ENCODE data around the gene H2BW2. TPM values are rescaled to one million over a fixed set of nuclear protein-coding genes. Genes with fewer than 3 reads are reported as not detected.
"Not testable (repeated sequence)": the region's sequence is repeated elsewhere in the genome, so short reads cannot be mapped to it uniquely, and the experiment has no call there.

Gene H2BW2
- not detected in 2 replicates for total RNA-seq

- no peak for DNase-seq (ENCODE audit: low read depth in 2 of 2)
Measured at GRCh38 chrX:104039689-104040505, at the start of gene H2BW2. TSS of gene H2BW2 (plus strand) at chrX:104039956. CDS start at chrX:104039995, 39 bp downstream.

DNA sequence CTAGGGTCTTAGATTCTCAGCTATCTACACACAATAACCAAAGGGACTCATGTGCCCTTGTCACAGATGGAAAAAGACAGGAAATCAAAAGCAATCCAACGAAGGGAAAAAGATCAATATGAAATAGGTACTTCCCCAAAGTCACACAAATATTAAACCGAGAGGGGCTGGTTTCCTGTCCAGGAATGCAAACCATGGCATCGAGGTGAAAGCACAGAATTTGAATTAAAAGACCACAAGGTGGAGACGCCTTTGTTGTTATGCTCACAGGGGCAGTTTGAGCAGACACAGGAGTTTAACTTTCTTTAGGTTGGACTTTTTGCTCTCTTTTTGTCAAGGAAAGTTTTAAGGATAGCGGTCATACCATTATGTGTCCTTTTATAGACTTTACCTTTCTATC, 40.5 kb upstream of the H2BW2 start:
- DNase-seq (ENCODE audit: low read depth in 2 of 2), result no peak

DNA sequence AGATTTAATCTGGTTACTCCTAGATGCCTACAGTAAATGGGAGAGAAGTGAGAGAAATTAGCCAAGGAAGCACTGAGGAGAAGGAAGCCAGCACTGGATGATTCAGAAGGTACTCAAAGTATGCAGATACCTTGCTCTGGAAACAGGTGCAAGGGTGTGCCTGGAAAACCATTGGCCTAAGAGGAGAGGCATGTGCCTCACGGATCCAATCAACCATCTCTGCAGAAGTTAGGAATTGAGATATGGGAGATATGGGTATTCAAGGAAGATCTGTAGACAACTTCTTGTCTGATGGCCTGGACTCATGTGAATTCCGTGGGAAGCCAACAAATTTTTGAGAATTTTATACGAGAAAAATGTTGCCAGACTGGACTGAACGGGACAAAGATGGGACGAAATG, 30.9 kb upstream of the H2BW2 start:
- DNase-seq (ENCODE audit: low read depth in 2 of 2), result no peak

DNA sequence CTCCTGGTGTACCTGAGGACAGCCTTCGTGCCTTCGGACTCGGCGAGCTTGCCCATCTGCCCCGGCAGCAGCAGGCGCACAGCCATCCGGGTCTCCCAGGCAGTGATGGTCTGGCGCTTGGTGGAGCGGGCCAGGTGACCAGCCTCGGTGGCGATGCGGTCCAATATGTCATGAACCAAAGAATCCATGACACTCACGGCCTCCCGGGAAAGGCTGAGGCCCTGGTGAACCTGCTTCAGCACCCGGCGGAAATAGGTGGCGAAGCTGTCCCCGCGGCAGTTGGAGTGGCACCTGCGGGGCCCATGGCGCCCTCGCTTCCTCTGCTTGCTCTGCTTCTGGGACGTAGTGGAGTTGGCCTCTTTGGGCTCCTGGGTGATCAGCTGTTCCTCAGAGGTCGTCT, 26.6 kb upstream of the H2BW2 start:
- no peak for DNase-seq (ENCODE audit: low read depth in 2 of 2)

GRCh38 chrX:104013606-104014005, 26.1 kb upstream of the H2BW2 start, which contains the start of gene H2BW1:
TSS of gene H2BW1 (minus strand) at chrX:104013708. CDS start at chrX:104013576, 132 bp downstream.
- no peak for DNase-seq (ENCODE audit: low read depth in 2 of 2)

- DNase-seq (ENCODE audit: low read depth in 2 of 2), result not testable (repeated sequence)
Measured at GRCh38 chrX:104015576-104015975, 24.2 kb upstream of the H2BW2 start.

GRCh38 chrX:104018126-104018525, 21.6 kb upstream of the H2BW2 start:
- no peak for DNase-seq (ENCODE audit: low read depth in 2 of 2)

DNA sequence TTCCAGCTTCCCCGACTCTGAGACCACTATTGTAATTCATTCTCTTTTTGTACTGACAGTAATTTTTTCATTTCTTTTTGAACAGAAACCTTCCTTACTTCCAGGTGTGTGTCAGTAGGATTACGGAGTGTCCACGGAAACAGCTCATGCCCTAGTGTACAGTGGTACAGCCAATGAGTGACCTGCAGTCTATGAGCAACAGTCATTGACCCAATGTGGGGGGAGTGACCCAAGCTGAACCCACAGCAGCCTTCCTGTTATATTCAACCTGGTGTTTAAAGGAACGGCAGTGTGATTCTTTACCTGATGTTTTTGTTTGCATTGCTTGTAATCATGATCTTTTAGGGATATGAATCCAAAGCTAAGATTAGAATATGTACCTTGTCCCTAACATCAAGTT, 1.2 kb downstream of the H2BW2 start:
- no peak for DNase-seq (ENCODE audit: low read depth in 2 of 2)

DNA sequence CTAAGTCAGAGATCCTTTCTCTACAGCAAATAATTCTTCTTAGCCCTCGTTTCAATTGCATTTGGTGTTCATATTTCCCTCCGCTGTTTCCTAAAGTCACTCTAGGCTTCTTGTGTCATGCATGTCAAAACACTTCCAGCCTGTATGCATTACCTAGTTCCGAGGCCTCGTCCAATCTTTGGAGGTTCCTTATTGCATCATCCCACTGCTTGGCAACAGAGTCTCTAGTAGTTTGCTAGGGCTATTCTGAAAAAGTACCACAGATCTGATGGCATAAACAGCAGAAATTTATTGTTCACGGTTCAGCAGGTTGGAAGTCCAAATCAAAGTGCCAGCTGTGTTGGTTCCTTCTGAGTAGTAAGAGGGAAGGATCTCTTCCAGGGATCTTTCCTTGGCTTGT, 5.9 kb downstream of the H2BW2 start:
- no peak for DNase-seq (ENCODE audit: low read depth in 2 of 2)

DNA sequence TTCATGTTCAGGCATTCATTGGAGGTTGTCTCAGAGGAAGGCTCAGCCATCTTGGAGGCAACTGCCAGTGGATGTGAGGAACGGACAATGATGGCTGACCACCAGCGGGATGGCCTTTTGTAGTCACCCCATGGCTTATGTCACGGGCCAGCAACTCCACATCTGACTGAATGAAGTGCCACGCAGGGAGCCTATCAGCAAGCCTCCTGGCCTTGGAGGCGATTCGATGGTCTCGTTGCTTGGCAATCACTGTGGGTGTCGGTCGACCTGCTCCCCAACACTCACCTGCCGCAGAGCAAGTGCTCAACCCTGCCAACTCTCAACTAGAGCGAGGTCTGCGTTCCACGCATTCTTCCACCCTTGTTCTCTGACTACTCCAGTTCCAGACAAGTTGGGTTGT, 7.4 kb downstream of the H2BW2 start:
- DNase-seq (ENCODE audit: low read depth in 2 of 2), result no peak

GRCh38 chrX:104054956-104055355, 15.2 kb downstream of the H2BW2 start:
- not testable (repeated sequence) for DNase-seq (ENCODE audit: low read depth in 2 of 2)

DNA sequence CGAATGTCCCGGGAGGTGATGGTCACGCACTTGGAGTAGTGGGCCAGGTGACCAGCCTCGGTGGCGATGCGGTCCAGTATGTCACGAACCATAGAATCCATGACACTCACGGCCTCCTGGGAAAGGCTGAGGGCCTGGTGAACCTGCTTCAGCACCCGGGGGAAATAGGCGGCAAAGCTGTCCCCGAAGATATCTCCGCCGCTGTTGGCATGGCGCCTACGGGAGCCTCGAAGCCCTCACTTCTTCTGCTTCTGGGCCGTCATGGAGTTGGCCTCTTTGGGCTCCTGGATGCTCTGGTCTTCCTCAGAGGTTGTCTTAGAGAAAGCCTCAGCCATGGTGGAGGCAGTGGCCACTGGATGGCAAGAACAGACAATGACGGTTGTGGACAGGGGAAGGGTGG, 22.9 kb downstream of the H2BW2 start:
- DNase-seq (ENCODE audit: low read depth in 2 of 2), result not testable (repeated sequence)

GRCh38 chrX:104075778-104076445, 36.2 kb downstream of the H2BW2 start, which contains the start of gene TMSB15C:
TSS of gene TMSB15C (minus strand) at chrX:104076236.
- DNase-seq (ENCODE audit: low read depth in 2 of 2), result not testable (repeated sequence)

DNA sequence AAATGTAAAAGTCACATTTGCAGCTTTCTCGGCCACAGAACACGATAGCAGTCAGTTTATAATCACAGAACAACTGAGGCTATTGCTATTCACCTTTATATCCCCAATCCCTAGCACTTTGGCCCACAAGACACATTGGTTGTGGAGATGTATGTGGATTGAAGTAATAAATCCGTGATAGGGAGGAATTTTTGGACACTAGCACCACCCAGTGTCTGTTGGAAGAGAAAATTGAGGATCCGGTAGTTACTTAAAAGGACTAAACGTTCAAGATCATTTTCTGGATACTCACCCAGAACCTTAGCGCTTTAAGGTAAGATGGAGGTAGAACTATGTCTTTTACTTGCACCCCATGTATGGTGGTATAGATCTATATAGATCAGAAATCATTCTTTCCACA, 38.1 kb downstream of the H2BW2 start:
- DNase-seq (ENCODE audit: low read depth in 2 of 2), result not testable (repeated sequence)

GRCh38 chrX:104084063-104084462, 44.3 kb downstream of the H2BW2 start:
- no peak for DNase-seq (ENCODE audit: low read depth in 2 of 2)

DNA sequence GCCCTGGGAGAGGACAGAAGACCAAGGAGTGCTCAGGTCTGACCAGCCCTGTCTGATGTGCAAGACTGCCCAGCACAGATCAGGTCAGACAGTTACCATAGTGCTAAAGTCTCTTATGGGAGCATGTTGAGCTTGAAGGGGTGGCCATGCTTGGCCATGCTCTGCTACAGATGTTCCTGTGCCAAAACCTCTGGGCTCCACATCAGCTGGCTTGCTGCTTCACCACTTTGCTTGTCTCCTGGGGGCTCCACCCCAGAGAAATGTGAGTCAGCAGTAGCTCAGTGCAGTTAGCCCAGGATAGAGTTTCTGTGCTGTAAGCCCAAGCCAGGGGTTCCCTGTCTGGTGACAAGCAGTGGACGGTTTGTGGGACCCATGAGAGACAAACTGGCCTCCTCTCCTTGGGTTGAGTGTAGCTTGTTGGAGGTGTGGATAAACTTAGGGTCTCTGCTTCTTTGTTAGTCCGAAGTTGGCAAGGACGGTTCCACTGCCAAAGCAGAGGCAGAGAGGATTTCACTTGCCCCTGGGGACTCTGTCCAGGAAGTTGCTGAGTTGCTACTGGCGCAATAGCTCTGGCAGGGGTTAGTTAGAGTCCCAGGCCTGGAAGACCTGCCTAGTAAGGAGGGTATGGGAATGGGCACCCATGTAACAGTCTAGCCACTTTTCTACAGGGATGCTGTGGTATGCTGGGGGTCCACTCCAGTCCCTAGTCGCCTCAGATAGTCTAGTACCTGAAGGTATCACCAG, 45.0 kb downstream of the H2BW2 start:
- no peak for DNase-seq (ENCODE audit: low read depth in 2 of 2)

DNA sequence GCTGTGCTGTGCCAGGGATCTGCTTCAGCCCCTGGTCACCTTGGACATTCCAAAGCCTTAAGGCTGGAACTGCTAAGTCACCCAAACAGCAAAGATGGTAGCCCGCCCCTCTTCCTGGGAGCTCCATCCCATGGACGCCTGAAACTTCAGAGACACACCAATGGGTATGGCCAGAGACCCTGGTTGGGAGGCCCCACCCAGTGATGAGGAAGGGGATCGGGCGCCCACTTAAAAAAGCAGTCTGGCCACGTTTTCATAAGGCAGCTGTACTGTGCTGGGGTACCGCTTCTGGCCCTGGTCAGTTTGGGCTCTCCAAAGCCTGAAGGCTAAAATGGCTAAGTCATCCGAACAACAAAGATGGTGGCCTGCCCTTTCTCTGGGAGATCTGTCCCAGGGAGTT, 45.7 kb downstream of the H2BW2 start:
- no peak for DNase-seq (ENCODE audit: low read depth in 2 of 2)

DNA sequence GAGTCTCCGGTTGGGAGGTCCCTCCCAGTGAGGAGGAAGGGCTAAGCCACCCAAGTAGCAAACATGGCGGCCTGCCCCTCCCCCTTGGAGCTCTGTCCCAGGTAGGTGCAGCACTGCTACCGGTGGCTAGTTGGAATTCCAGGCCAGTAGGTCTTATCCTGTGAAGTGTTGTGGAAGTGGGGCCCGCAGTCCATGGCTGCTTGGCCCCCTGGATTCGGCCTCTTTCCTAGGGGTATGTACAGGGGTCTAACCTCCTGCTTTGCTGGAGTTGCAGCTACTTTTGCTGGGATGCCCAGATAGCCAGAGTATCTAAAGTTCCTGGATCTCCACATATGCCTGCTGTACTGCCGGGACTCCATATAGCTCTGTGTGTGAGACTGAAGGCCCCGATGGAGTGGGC, 46.2 kb downstream of the H2BW2 start:
- no peak for DNase-seq (ENCODE audit: low read depth in 2 of 2)

Measured in lung microvascular endothelial cell (primary cell).